Measurements from ENCODE around the gene ABL2.

DNA sequence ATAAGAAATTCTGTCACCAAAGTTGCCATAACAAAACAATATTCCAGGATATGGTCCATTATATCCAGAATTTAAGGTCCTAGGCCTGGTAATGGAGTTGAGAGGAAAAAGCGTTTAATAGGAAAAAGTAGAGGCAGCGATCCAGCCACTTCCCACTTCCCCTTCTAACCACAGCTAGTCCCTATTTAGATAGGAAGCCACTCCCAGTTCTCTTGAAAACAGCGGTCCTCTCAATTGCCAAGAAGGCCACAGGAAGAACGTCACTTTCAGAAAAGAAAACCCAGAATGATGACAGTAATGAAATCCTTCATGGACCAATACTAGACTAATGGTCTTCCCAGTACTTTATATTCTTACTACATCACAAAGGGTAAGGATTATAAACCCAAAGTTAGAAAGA is 38.6 kb downstream of the ABL2 start:
- TF ChIP-seq POLR2A (IDR thresholded peaks at IDR 0.05; ENCODE audit: low read length) (no peak), GATA1 (IDR thresholded peaks at IDR 0.05; ENCODE audit: low read depth, low read length) (no peak)

All from erythroblast (primary cell).